ENCODE data around the gene ENAH.
"Not testable (repeated sequence)": the region's sequence is repeated elsewhere in the genome, so short reads cannot be mapped to it uniquely, and the experiment has no call there.

Gene ENAH

DNA sequence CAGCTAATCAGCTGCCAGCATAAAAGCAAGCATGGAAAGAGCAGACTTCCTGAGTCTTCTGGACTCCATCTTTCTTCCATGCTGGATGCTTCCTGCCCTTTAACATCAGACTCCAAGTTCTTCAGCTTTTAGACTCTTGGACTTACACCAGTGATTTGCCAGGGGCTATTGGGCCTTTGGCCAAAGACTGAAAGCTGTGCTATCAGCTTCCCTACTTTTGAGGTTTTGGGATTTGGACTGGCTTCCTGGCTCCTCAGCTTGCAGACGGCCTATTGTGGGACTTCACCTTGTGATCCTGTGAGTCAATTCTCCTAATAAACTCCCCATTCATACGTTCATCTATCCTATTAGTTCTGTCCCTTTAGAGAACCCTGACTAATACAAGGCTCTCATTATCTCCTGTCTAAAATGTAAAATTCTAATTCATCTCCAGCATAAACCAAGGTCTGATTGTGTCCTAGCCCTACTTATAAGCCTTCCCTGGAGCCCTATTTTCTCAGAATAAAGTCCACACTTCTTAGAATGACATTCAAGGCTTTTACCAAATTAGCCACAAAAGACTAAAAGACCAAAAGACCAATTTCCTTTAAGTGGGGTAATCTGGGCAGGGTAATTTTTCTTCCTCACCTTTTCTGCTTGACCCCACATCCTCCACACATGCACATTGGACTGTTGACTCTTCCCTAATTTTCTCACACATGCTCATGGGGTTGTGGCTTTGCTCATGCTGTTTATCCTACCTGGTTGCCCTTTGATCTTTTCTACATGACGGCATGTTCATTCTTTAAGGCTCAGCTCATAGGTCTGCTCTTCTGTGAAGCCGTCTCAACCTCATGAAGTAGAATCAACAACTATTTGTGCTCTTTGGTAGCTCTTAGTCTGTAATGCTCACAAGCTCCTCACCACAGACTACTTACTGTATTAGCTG, 18.1 kb upstream of the ENAH start:
- DNase-seq, result peak; percentile 44

- peak; percentile 31 for DNase-seq
Observed at GRCh38 chr1:225670356-225670755, 17.4 kb upstream of the ENAH start.

DNA sequence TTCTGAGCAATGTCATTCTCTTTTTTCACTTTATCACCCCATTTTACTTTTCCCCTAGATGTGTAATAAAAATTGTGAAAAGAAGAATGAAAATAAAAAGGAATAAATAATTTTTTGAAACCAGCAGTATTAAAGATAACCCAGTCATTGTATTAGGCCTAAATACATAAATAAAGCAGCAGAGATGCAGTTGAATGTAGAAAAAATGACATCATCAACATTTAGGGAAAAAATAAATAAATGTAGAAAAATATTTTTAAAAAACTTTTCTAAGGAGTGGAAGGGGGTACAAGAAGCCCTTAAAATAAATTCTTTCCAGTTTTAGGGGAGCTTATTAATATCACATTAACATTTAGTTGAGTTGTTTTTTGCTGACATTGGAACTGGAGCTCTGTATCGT, 15.3 kb upstream of the ENAH start:
- no peak for DNase-seq

DNA sequence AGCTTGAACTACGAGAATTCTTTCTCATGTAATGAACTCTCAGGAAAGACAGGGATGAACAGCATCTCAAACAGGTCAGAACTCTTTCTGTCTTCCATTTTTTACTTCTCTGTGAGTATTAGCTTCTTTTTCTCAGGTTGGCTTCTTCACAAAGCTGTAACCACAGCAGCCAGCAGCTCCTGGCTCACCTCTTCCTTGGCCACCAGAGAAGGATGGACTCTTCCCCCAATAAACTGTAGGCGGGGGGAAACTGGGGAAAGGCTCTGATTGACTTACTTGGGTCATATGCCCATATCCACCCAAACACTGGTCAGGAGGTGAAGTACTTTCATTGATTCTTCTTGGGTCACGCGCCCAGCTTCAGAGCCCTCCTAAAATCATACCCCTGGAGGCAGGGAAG, 14.4 kb upstream of the ENAH start:
- no peak for DNase-seq

DNA sequence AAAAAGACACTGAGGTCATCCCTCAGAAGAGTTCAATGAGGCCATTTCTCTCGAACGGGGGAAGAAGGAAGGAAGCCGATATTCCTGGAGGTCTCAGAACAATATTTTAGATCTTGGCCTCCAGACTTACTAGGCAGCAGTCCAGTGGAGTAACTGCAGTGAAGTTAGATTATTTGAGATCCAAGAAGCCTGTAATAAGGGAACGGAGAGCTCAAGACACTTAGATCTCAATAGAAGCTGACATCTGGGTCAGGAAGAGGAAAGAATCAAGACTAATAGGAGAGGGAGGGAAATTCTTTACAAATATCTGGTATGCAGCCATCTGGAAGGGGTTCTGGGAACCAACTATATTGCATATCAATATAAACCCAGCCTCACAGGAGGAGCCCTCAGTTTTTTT, 13.6 kb upstream of the ENAH start:
- DNase-seq, result no peak

DNA sequence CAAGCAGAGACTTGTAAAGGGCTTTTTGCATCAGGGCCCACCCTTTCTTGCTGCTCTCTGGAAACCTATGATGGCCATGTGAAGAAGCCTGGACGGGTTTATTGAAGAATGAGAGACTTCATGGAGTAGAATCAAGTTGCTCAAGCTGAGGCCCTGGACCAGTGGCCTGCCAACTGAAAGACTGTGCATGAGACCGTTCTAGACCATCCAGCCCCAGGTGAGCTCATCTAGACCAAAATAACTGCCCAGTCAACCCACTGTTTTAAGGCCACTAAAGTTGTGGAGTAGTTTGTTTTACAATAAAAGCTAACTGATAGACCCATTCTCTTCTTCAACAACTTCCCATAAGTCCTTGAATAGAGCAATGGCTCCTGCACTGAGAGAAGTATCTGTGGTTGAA, 11.8 kb upstream of the ENAH start:
- DNase-seq, result no peak

GRCh38 chr1:225662155-225662554, 9.2 kb upstream of the ENAH start:
- DNase-seq, result no peak

DNA sequence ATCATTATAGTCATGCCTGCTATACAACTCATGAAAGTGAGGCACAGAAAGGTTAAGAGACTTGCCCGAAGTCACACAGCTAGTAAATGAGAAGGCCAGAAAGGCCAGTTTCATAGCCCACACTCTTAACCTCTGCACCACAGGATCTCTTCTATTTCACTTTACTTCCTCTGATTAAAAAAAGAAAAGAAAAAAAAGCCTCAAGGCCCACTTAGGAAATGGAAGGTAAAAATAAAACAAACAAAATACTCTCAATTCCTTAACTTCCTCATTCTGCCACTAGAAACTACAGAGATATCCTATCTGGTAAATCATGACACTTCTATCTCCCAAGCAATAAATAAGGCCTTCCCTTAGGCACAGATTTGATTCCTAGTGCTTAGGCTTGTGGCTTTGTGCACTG, 7.6 kb upstream of the ENAH start:
- no peak for DNase-seq

- DNase-seq, result no peak
Observed at GRCh38 chr1:225658041-225658440, 5.1 kb upstream of the ENAH start.

DNA sequence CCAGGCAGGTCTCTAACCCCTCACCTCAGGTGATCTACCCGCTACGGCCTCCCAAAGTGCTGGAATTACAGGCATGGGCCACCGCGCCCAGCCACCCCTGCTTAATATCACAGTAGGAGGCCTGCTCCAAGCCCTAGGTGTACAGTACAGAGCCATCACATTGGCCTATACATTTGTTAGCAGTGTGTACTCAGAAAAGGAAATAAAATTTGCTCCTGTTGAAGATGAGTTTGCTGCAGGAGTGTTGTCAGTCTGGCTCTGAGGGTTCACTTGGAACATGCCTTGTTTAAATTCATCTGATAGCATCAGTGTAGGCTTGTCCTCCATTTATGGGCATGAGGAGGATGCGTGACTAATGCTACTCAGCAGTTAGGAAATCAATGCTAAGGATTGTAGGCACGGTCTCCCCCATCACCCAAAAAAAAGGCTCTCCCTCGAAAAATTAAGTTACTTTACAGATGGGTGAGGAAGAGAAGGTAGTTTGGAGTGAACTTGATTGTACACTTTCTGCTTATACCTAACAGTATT, 4.6 kb upstream of the ENAH start:
- DNase-seq, result no peak

DNA sequence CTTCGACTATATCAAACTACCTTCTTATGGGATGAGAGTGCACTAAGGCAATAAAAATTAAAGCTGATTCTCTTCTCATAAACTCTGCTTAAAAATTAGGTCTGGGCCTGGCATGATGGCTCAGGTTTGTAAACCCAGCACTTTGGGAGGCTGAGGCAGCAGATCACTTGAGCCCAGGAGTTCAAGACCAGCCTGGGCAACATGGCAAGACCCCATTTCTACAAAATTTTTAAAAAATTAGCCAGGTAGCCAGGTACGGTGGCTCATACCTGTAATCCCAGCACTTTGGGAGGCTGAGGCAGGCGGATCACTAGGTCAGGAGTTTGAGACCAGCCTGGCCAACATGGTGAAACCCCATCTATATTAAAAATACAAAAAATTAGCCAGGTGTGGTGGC, 3.3 kb upstream of the ENAH start:
- DNase-seq, result not testable (repeated sequence)

DNA sequence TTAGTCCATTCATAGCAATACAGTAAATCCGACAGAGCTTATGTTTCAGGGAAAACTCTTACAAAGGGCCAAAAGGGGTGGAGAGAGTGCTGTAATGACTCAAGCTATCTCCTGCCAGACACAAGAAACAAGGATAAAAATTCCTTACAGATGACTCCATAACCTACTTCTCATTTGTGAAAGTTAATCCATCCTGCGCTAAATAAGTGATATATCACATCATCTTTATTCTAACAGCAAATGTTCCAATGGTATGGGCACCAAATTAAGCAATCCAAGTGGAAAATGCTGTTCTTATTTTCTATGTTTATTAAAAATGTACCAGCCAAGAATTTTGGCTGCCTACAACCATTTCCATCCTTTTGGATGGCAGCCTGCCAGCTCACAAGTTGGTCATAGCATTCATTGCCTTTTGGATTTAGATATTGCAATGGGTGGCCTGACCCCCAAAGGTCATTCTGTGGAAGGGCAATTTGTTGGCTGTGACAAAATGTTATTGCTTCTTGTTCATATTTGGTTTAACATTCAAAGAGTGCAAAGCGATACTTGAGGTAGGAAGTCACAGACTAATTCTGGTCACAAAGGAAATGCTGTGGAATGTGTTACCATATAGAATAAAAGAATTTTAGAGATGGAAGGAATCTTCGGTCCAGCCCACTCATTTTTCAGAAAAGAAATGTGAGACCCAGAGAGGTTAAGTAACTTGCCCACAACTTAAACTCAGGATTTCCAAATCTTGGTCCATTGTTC, 2.8 kb upstream of the ENAH start:
- DNase-seq, result peak; percentile 45

DNA sequence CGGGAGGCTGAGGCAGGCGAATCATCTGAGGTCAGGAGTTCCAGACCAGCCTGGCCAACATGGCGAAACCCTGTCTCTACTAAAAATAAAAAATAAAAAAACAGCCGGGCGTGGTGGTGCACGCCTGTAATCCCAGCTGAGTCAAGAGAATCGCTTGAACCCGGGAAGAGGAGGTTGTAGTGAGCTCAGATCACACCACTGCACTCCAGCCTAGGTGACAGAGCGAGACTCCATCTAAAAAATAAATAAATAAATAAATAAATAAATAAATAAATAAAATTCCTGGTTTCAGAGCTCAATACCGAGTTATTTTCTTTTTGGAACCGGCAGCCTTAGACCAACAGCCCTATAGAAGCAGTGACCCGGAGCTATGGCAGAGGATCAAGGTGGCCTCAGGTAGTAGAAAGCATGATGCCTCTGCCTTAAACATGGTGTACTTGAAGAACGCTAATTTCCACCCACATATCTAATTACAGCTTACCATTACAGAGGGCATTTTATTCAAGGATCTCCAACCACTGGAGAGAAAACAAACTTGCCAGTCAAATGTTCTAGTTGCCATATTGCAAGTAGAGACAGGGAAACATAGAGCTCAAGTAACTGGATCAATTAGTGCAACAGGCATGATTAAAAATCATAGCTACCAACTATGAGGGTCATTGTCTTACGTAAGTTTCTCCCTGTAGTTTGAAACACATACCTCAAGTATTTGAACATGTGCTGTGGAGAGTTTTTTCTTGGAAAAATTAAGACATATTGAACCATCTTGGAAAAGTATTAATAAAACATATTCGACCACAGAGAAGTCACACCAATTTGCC, 2.0 kb upstream of the ENAH start:
- no peak for DNase-seq

DNA sequence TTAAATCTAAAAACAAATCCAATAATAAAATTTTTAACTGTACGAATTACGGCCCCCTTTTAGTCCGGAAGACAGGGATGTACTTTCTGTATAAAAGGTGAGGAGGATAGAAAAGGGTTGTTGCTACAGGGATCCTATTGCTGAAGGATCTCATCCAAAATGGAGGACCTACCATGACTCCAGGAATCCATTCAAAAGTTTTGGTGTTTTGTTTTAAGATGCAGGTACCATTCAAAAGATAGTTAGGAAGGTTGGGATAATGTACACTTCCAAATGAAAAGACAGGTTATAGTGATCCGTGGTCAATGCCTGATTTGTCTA, 1.3 kb upstream of the ENAH start:
- no peak for DNase-seq

GRCh38 chr1:225653463-225654276, 747 bp upstream of the ENAH start:
- DNase-seq, result peak; percentile 70

DNA sequence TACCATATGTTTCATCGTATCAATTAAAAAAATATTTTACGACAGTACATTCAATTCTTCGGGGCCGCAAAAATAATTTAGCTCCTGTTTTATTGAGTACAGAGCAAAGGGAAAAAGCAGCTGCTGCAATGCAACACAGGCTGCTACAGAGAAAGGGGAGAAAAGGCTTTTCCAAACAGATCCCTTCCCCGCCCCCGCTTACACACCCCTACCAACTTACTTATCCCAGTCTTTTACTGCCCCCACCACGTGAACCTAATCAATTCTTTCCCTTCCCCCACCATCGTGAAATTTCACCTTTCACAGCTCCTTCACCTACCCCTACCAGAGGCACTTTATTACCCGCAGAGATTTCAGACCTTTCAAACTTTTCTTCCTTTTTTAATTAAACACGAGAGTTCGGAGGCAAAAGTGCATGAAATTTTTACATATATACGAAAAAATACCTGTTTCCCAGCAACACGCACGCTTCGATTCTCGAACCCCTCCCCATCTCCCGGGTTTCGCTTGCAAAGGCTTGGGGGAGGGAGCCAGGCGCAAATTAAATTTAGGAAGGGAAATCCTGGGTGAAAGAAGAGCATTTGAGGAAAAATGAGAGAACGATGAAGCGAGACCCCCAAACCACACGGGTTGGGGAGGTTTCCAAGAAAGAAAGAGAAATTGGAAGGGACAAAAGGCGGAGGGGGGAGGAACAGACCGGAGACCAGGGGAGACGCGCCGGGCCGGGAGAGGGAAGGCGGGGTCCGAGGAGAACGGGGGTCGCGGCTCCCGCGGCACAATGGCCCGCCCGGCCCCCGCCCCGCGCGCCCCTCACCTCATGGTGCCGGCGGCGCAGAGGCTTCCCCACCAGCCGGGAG, 823 bp downstream of the ENAH start:
- no peak for DNase-seq

- no peak for DNase-seq
Observed at GRCh38 chr1:225651376-225651871, 1.5 kb downstream of the ENAH start.

DNA sequence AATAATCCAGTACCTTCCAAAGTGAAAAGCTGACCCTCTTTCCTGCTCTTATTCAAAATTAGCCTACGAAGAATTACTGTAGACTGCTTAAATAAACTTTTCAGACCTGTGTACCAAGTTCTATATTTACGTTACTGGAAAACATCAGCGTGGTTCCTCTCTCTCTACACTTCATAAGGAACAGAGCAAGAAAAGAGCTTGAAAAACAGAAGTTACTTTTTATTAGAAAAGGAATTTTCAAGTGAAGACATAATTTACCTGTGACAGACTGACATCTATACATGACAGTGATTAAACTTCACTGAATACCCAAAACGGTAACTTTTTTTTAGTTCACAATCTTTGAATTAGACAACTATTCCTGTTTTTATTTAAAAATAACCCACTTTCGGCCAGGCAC, 2.7 kb downstream of the ENAH start:
- DNase-seq, result no peak

DNA sequence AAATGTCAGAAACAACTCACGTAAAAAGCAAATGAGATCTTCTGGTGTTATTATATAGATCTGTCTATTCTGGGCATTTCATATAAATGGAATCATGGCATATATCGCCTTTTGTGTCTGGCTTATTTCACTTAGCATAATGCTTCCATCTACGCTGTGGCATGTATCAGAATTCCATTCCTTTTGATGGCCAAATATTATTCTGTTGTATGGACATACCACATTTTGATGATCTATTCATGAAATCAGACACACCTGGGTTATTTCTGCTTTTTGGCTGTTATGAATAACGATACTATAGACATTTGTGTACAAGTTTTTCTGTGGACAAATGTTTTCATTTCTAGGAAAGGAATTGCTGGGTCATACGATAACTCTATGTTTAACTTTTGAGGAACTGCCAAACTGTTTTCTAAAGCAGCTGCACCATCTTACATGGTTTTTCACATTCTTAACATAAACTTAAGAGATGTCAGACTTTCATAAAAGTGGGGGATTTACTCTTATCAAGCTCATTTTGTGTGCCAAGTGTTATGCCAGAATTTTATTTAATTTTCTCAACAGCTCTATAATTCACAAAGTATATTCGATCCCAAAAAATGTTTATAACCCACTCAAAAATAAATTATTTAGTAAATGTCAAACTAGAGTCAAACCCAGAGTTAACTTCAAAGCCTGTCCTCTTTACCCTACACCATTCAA, 7.6 kb downstream of the ENAH start:
- no peak for DNase-seq

DNA sequence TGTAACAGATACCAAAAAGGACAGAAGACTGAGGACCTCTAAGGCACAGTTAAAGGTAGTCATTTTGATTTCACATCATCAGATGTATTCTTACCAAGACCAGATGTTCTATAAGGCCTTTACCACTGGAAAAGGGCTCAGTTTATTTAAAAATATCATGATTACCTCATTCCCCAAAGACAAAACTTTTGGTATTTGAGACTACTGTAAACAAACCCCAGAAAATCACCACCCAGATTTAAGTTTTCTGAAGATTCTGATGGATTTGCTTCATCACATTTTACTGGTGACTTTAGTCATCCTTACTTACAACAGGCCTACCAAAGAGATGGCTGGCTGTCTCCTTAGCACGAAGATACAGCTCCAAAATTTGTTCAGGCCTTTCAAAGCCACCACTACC, 8.3 kb downstream of the ENAH start:
- DNase-seq, result no peak

GRCh38 chr1:225642177-225642576, 10.7 kb downstream of the ENAH start:
- DNase-seq, result no peak

Measured in T1000 (cell line).